ENCODE results near the gene GPR183. TPM values are rescaled to one million over a fixed set of nuclear protein-coding genes. Genes with fewer than 3 reads are reported as not detected.
A peak's percentile ranks its signal among the peaks of the same experiment; 100 is the strongest.

GPR183 gene
- total and polyA plus RNA-seq, 3 experiments from 2014 or later, result 61.5 to 232 (median 62.8) TPM

DNA sequence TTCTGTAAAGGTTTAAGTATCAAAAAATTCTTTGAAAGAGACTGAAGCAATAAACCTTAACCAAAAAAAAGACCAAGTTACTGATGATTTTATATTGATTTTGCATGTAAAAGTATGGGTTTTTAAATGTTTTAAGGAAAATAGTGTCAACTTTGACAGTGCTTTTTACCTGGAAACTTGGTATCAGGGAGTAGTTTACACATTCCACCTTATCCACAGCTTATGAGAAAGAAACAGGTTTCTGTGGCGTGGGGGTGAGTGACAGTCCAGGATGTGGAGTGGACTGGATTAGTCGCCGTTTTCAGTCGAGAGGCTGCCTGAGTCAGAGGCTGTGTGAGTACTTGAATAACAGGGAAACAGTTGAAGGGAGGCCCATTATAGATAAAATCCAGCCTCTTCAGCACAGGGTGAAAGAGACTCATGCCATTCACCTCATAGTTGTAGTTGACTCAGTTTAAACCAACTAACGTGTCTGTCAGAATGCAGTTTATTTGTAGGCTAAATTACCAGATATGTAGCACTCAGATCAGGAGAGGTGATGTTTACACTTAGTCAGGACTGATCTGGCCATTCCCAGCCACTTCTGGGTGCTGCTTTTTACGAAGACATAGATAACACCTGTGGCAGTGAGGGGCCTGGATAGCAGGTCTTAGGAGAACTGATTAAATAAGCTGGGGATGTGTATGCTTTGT, 595 bp upstream of the GPR183 start:
- H3K9me3 ChIP-seq (ENCODE audit: low read length), result no peaks in the 10 kb centered on the region
- DNase-seq, result peak in 2 of 5 donors; percentile 33 to 76
- peaks cover 77% of the 10 kb centered on the region for H3K4me1 ChIP-seq (ENCODE audit: insufficient read depth, low read length)
- no peaks in the 10 kb centered on the region for H3K27me3 ChIP-seq (ENCODE audit: insufficient read depth, low read length, poor library complexity, severe bottlenecking)
- peak overlapping the region; percentile 50 for H3K4me3 ChIP-seq (ENCODE audit: low read length)
- POLR2A ChIA-PET, result interaction anchor here (1.4 to 2.0 kb wide), 4 partner anchors 13 to 75 kb away, joined by 3 to 9 read pairs (median 5); no protein-coding TSS in a partner anchor
- peak overlapping the region; percentile 88 to 95 (median 94) for H3K4me3 Mint-ChIP-seq
- peaks cover 29 to 48% (median 30%) of the 10 kb centered on the region in 3 donors for H3K36me3 Mint-ChIP-seq
- H3K27ac Mint-ChIP-seq, result peak overlapping the region; percentile 89 to 98 (median 94)
- H3K9me3 Mint-ChIP-seq, result no peaks in the 10 kb centered on the region
- CTCF ChIA-PET, result interaction anchor here (1.0 to 9.5 kb wide), 11 partner anchors 11 to 134 kb away, joined by 3 to 94 read pairs (median 5); no protein-coding TSS in a partner anchor
- no peaks in the 10 kb centered on the region for H3K36me3 ChIP-seq (ENCODE audit: insufficient read depth, low read length)
- peak overlapping the region; percentile 71 for H3K27ac ChIP-seq (ENCODE audit: low read depth, low read length)
- no peaks in the 10 kb centered on the region for H3K27me3 Mint-ChIP-seq
- peaks cover 75 to 85% (median 84%) of the 10 kb centered on the region in 3 donors for H3K4me1 Mint-ChIP-seq

DNA sequence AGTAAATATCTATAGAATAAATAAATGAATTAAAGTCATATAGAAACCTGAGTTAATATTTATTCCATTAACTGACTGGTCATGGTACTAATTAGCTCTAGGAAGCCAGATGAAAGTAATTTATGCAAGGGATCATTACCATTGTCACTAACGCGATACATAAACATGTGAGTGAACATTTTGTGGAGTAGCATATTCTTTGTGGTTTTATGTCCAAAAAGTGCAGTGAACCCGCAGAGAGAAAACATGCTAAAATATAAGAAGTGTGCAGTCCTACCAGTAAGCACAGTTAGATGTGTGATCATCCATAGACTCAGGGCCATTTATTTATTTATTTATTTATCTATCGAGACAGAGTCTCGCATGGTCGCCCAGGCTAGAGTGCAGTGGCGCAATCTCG, 1.6 kb downstream of the GPR183 start:
- H3K9me3 ChIP-seq (ENCODE audit: low read length), result no peaks in the 10 kb centered on the region
- no peaks in the 10 kb centered on the region for H3K27me3 ChIP-seq (ENCODE audit: insufficient read depth, low read length, poor library complexity, severe bottlenecking)
- ChIA-PET CTCF (interaction anchor here (1.2 to 9.5 kb wide), 11 partner anchors 9 to 131 kb away, joined by 3 to 94 read pairs (median 6); no protein-coding TSS in a partner anchor), POLR2A (interaction anchor here (0.5 to 2.0 kb wide), 8 partner anchors 9 to 129 kb away, joined by 3 to 9 read pairs (median 4); no protein-coding TSS in a partner anchor)
- Mint-ChIP-seq H3K4me1 (peaks cover 71 to 82% (median 81%) of the 10 kb centered on the region in 3 donors), H3K27ac (peak overlapping the region; percentile 89 to 98 (median 94)), H3K9me3 (no peaks in the 10 kb centered on the region), H3K27me3 (no peaks in the 10 kb centered on the region), H3K36me3 (peaks cover 30 to 61% (median 30%) of the 10 kb centered on the region in 3 donors), H3K4me3 (peak overlapping the region; percentile 88 to 95 (median 94))
- peak overlapping the region; percentile 50 for H3K4me3 ChIP-seq (ENCODE audit: low read length)
- no peaks in the 10 kb centered on the region for H3K36me3 ChIP-seq (ENCODE audit: insufficient read depth, low read length)
- H3K4me1 ChIP-seq (ENCODE audit: insufficient read depth, low read length), result peaks cover 75% of the 10 kb centered on the region
- no peak for DNase-seq
- H3K27ac ChIP-seq (ENCODE audit: low read depth, low read length), result peak overlapping the region; percentile 71

- Histone ChIP-seq H3K27ac (ENCODE audit: low read depth, low read length) (peak overlapping the region; percentile 71), H3K9me3 (ENCODE audit: low read length) (no peaks in the 10 kb centered on the region), H3K27me3 (ENCODE audit: insufficient read depth, low read length, poor library complexity, severe bottlenecking) (no peaks in the 10 kb centered on the region), H3K4me3 (ENCODE audit: low read length) (peak overlapping the region; percentile 50), H3K4me1 (ENCODE audit: insufficient read depth, low read length) (peaks cover 75% of the 10 kb centered on the region), H3K36me3 (ENCODE audit: insufficient read depth, low read length) (no peaks in the 10 kb centered on the region)
- DNase-seq, result no peak
- ChIA-PET POLR2A (interaction anchor here (0.5 to 1.5 kb wide), 4 partner anchors 9 to 66 kb away, joined by 3 to 5 read pairs (median 4); no protein-coding TSS in a partner anchor), CTCF (interaction anchor here (1.2 to 9.5 kb wide), 9 partner anchors 10 to 132 kb away, joined by 3 to 94 read pairs (median 13); no protein-coding TSS in a partner anchor)
- Mint-ChIP-seq H3K9me3 (no peaks in the 10 kb centered on the region), H3K27me3 (no peaks in the 10 kb centered on the region), H3K4me1 (peaks cover 71 to 82% (median 81%) of the 10 kb centered on the region in 3 donors), H3K27ac (peak overlapping the region in 7 of 8 donors; percentile 72 to 98 (median 94)), H3K4me3 (peak overlapping the region; percentile 88 to 95 (median 94)), H3K36me3 (peaks cover 30 to 65% (median 33%) of the 10 kb centered on the region in 3 donors)
Observed at GRCh38 chr13:99305158-99305557, 2.0 kb downstream of the GPR183 start.

DNA sequence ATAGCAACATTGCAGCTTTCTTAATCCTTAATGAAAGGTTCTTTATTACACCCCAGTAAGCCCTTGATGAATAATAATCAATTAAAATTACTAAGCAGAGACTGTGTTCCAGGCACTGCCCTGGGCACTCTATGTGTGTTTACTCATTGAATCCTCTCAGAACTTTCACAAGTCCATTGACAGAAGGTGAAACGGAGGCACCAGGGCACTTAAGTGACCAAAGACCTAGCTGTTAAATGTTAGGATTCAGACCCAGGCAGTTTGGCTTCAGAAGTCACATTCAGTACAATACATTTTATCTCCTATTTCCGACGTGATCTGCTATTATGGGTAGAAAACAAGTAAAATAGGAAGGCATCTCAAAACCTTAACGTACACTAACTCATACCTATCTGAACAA, 2.7 kb downstream of the GPR183 start:
- peaks cover 30 to 71% (median 35%) of the 10 kb centered on the region in 3 donors for H3K36me3 Mint-ChIP-seq
- no peak for DNase-seq
- Histone ChIP-seq H3K36me3 (ENCODE audit: insufficient read depth, low read length) (no peaks in the 10 kb centered on the region), H3K4me1 (ENCODE audit: insufficient read depth, low read length) (peaks cover 75% of the 10 kb centered on the region), H3K9me3 (ENCODE audit: low read length) (no peaks in the 10 kb centered on the region), H3K4me3 (ENCODE audit: low read length) (peak overlapping the region; percentile 50), H3K27me3 (ENCODE audit: insufficient read depth, low read length, poor library complexity, severe bottlenecking) (no peaks in the 10 kb centered on the region), H3K27ac (ENCODE audit: low read depth, low read length) (peak overlapping the region; percentile 71)
- no peaks in the 10 kb centered on the region for H3K27me3 Mint-ChIP-seq
- no peaks in the 10 kb centered on the region for H3K9me3 Mint-ChIP-seq
- CTCF ChIA-PET, result interaction anchor here (1.0 to 9.5 kb wide), 11 partner anchors 10 to 132 kb away, joined by 3 to 94 read pairs (median 6); no protein-coding TSS in a partner anchor
- H3K4me3 Mint-ChIP-seq, result peak overlapping the region; percentile 88 to 95 (median 94)
- POLR2A ChIA-PET, result interaction anchor here (0.5 to 1.5 kb wide), 4 partner anchors 8 to 62 kb away, joined by 3 to 4 read pairs (median 4); no protein-coding TSS in a partner anchor
- H3K27ac Mint-ChIP-seq, result peak overlapping the region; percentile 88 to 96 (median 94)
- H3K4me1 Mint-ChIP-seq, result peaks cover 72 to 82% (median 81%) of the 10 kb centered on the region in 3 donors

DNA sequence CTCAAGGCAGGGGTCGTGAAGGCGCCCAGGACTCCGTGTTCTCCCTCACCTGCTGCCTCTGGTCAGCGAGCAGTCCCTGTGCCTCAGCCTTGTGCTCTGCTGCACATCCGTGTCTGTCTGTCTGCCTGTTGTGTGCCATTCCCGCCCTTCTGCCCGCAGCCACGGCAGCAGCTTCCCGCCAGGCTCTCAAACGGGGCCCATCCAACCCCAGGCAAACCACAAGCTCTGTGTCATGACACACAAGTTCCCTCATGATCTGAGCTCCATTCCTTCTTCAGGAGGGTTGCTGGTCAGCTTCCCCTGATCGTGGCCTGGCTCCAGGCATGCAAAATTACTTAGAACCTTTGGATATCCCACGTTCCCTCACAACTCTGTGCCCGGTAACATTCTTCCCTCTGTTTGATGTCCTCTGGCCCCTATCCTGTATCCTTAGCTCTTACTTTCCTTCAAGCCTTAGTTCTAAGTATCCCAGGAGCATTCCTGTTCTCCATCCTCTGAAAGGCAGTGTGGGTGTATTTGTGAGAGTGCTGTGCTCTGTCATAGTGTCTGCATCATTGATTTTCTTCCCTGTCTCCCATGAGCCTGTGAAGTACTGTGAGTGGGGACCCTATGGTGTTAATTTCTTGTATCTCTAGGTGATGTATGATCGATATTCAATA, 3.2 kb downstream of the GPR183 start:
- Mint-ChIP-seq H3K27me3 (no peaks in the 10 kb centered on the region), H3K4me3 (peak overlapping the region; percentile 88 to 95 (median 94)), H3K27ac (peak overlapping the region; percentile 88 to 96 (median 94)), H3K4me1 (peaks cover 74 to 83% (median 81%) of the 10 kb centered on the region in 3 donors), H3K36me3 (peaks cover 33 to 74% (median 38%) of the 10 kb centered on the region in 3 donors), H3K9me3 (no peaks in the 10 kb centered on the region)
- DNase-seq, result peak in 4 of 5 donors; percentile 28 to 57 (median 35)
- Histone ChIP-seq H3K4me3 (ENCODE audit: low read length) (peak overlapping the region; percentile 50), H3K36me3 (ENCODE audit: insufficient read depth, low read length) (no peaks in the 10 kb centered on the region), H3K4me1 (ENCODE audit: insufficient read depth, low read length) (peaks cover 75% of the 10 kb centered on the region), H3K27me3 (ENCODE audit: insufficient read depth, low read length, poor library complexity, severe bottlenecking) (no peaks in the 10 kb centered on the region), H3K27ac (ENCODE audit: low read depth, low read length) (peak overlapping the region; percentile 71), H3K9me3 (ENCODE audit: low read length) (no peaks in the 10 kb centered on the region)
- ChIA-PET CTCF (interaction anchor here (1.0 to 9.5 kb wide), 10 partner anchors 31 to 133 kb away, joined by 3 to 94 read pairs (median 6); no protein-coding TSS in a partner anchor), POLR2A (interaction anchor here (0.9 to 1.5 kb wide), 4 partner anchors 7 to 48 kb away, joined by 3 to 4 read pairs (median 4); no protein-coding TSS in a partner anchor)

DNA sequence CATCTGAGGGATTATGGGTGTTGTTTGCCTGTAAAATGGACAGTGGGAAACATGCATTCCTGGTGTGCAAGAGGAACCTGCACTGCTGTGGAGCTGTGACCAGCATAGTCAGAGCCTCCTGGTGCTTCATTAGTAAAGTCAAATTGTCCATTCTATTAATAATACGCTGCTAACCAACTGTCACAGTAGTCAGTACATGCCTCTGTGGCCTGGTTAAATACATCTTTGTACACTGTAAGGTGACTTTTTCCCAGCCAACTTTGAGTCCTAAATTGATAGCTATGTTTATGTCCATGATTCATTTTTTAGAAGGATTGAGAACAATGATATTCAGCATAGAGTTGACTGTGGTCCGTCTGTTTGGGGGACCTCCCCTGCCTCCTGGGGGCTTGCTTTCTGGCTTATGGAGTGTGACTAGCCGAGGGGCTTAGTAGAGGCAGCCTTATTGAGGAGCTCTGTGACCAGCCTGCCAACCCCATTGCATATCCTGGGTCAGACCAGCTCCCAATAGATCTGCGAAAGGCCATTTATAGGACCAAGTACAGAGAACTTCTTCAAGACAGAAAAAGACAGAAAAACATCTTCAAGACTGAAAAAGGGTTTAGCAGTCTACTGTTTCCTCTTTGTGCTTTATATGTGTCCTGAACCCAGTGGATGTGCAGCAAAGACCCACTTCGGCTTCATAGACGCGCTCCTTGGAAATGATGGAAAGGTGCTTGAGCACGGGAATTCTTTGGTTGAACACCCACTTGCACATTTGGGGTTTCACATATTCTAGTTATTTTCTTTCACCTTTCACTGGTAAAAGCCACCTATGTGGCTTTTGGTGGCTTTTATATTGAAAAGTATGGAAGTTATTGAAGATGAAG, 4.3 kb downstream of the GPR183 start:
- H3K36me3 Mint-ChIP-seq, result peaks cover 29 to 74% (median 36%) of the 10 kb centered on the region in 3 donors
- no peaks in the 10 kb centered on the region for H3K9me3 Mint-ChIP-seq
- Histone ChIP-seq H3K4me3 (ENCODE audit: low read length) (peak overlapping the region; percentile 50), H3K9me3 (ENCODE audit: low read length) (no peaks in the 10 kb centered on the region), H3K36me3 (ENCODE audit: insufficient read depth, low read length) (no peaks in the 10 kb centered on the region), H3K27ac (ENCODE audit: low read depth, low read length) (no peak overlapping the region), H3K4me1 (ENCODE audit: insufficient read depth, low read length) (peaks cover 75% of the 10 kb centered on the region), H3K27me3 (ENCODE audit: insufficient read depth, low read length, poor library complexity, severe bottlenecking) (no peaks in the 10 kb centered on the region)
- peaks cover 74 to 84% (median 81%) of the 10 kb centered on the region in 3 donors for H3K4me1 Mint-ChIP-seq
- peak overlapping the region; percentile 88 to 96 (median 94) for H3K27ac Mint-ChIP-seq
- no peaks in the 10 kb centered on the region for H3K27me3 Mint-ChIP-seq
- ChIA-PET CTCF (interaction anchor here (0.6 to 9.5 kb wide), 15 partner anchors 9 to 134 kb away, joined by 3 to 94 read pairs (median 4); partner anchors contain the start of gene UBAC2), POLR2A (interaction anchor here (0.8 to 1.8 kb wide), 5 partner anchors 11 to 81 kb away, joined by 3 to 11 read pairs (median 3); no protein-coding TSS in a partner anchor)
- peak overlapping the region; percentile 88 to 95 (median 94) for H3K4me3 Mint-ChIP-seq
- DNase-seq, result no peak
